Measurements from ENCODE around the gene DDX10. TPM values are rescaled to one million over a fixed set of nuclear protein-coding genes. Genes with fewer than 3 reads are reported as not detected.

The DDX10 gene
- total RNA-seq, 2 donors from 2014 or later, result 8.0 to 28.2 TPM

DNA sequence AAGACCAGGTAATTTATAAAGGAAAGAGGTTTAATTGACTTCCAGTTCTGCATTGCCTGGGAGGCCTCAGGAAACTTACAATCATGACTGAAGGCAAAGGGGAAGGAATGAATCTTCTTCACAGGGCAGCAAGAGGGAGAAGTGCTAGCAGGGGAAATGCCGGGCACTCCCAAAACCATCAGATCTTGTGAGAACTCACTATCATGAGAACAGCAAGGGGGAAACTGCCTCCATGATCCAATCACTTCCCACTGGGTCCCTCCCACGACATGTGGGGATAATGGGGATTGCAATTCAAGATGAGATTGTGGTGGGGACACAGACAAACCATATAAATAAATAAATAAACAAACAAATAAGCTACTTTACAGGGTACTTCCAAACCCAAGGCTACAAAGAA is 42.5 kb upstream of the DDX10 start:
- Histone ChIP-seq H3K36me3 (no peaks in the 10 kb centered on the region), H3K27me3 (replicated peaks; ENCODE audit: insufficient read depth) (no peaks in the 10 kb centered on the region), H3K27ac (no peak overlapping the region), H3K4me1 (ENCODE audit: control insufficient read depth in 1 of 2, low read depth in 2 of 2) (no peaks in the 10 kb centered on the region), H3K9me3 (no peaks in the 10 kb centered on the region), H3K4me3 (no peak overlapping the region)
- no peak for ATAC-seq (ENCODE audit: insufficient number of reproducible peaks, low FRiP score, low read depth)
- DNase-seq (ENCODE audit: low spot score), result no peak
- TF ChIP-seq, protein P1, sequence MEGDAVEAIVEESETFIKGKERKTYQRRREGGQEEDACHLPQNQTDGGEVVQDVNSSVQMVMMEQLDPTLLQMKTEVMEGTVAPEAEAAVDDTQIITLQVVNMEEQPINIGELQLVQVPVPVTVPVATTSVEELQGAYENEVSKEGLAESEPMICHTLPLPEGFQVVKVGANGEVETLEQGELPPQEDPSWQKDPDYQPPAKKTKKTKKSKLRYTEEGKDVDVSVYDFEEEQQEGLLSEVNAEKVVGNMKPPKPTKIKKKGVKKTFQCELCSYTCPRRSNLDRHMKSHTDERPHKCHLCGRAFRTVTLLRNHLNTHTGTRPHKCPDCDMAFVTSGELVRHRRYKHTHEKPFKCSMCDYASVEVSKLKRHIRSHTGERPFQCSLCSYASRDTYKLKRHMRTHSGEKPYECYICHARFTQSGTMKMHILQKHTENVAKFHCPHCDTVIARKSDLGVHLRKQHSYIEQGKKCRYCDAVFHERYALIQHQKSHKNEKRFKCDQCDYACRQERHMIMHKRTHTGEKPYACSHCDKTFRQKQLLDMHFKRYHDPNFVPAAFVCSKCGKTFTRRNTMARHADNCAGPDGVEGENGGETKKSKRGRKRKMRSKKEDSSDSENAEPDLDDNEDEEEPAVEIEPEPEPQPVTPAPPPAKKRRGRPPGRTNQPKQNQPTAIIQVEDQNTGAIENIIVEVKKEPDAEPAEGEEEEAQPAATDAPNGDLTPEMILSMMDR (IDR thresholded peaks at IDR 0.05), result no peak

DNA sequence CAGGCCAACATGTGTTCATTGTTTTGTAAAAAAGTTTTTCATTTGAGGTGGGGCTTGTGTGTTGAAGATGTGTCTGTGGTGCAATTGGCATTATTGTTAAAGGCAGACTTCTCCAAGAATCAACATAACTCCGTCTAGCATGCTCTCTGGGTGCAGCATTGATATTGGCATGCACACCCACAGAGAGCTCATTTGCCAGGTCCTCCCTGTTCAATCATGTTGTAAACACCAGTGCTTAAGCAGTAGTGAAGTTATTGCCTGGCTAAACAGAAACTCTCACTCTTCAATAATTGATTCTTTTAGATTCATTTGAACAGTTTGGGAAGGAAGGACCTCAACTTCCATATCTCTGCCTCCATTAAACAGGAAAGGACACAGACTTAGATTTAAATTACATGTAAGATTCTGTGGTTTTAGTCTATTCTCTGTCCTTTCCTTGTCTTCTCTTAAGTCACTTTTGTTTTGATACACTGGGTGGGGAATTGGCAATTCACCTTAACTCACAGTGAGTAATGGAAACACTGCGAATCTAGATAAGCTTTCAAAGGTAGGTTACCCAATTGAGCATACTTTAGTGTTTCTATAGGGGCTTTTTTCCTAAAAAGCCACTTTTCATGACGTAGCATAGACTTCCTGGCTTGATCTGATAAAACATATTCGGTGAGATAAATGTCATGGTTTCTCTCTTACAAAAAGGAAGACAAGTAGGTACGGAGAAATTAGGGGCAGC is 40.5 kb upstream of the DDX10 start:
- no peaks in the 10 kb centered on the region for H3K27me3 ChIP-seq (replicated peaks; ENCODE audit: insufficient read depth)
- ATAC-seq (ENCODE audit: insufficient number of reproducible peaks, low FRiP score, low read depth) (no peak), DNase-seq (ENCODE audit: low spot score) (no peak)
- H3K27ac ChIP-seq, result no peak overlapping the region
- no peaks in the 10 kb centered on the region for H3K9me3 ChIP-seq
- no peak overlapping the region for H3K4me3 ChIP-seq
- TF ChIP-seq, protein P1 (IDR thresholded peaks at IDR 0.05), result no peak
- no peaks in the 10 kb centered on the region for H3K4me1 ChIP-seq (ENCODE audit: control insufficient read depth in 1 of 2, low read depth in 2 of 2)
- no peaks in the 10 kb centered on the region for H3K36me3 ChIP-seq

DNA sequence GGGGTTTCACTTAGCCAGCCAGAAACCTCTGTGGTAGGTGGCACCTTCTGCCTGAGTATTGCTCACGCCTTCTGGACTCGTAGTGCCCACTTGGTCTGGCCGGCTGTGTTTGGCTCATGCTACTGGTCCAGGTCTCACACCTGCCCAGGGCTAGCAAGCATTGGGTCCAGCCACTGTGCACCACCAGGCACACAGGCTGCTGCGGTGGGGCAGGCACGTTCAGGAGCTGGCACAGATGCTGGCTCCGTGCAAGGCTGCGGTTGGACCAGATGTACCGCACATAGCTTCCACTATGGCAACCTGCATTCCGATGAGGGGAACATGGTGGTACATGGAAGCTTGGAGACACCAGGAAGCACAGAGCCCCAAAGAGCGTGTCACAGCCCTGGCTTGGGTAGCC is 36.5 kb upstream of the DDX10 start:
- Histone ChIP-seq H3K4me1 (ENCODE audit: control insufficient read depth in 1 of 2, low read depth in 2 of 2) (peaks cover 0 to 10% of the 10 kb centered on the region in 2 donors), H3K27ac (no peak overlapping the region), H3K36me3 (no peaks in the 10 kb centered on the region), H3K9me3 (no peaks in the 10 kb centered on the region), H3K4me3 (no peak overlapping the region), H3K27me3 (replicated peaks; ENCODE audit: insufficient read depth) (no peaks in the 10 kb centered on the region)
- TF ChIP-seq, protein P1 (IDR thresholded peaks at IDR 0.05), result no peak
- ATAC-seq (ENCODE audit: insufficient number of reproducible peaks, low FRiP score, low read depth) (no peak), DNase-seq (ENCODE audit: low spot score) (no peak)

DNA sequence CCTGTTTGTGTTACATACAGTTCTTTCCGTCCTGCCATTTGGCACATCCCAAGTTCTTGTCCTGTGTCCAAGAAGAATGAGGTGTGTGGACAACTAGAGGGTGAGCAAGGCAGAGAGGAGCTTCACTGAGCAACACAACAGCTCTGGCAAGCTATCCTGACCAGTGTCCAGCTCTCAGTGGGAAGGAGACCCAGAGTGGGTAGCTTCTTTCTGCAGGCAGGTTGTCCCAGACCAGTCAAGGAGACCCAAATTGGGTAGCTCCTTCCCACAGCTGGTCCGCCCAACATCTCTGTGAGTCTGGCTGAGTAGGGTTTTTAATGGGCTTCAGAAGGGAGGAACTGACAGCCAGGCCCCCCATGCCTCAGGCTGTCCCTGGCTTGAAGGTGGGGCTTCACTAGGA is 36.1 kb upstream of the DDX10 start:
- H3K9me3 ChIP-seq, result no peaks in the 10 kb centered on the region
- H3K27me3 ChIP-seq (replicated peaks; ENCODE audit: insufficient read depth), result no peaks in the 10 kb centered on the region
- TF ChIP-seq, protein P1 (IDR thresholded peaks at IDR 0.05), result no peak
- no peak overlapping the region for H3K27ac ChIP-seq
- H3K4me1 ChIP-seq (ENCODE audit: control insufficient read depth in 1 of 2, low read depth in 2 of 2), result peaks cover 0 to 10% of the 10 kb centered on the region in 2 donors
- H3K36me3 ChIP-seq, result no peaks in the 10 kb centered on the region
- ATAC-seq (ENCODE audit: insufficient number of reproducible peaks, low FRiP score, low read depth) (no peak), DNase-seq (ENCODE audit: low spot score) (no peak)
- no peak overlapping the region for H3K4me3 ChIP-seq

DNA sequence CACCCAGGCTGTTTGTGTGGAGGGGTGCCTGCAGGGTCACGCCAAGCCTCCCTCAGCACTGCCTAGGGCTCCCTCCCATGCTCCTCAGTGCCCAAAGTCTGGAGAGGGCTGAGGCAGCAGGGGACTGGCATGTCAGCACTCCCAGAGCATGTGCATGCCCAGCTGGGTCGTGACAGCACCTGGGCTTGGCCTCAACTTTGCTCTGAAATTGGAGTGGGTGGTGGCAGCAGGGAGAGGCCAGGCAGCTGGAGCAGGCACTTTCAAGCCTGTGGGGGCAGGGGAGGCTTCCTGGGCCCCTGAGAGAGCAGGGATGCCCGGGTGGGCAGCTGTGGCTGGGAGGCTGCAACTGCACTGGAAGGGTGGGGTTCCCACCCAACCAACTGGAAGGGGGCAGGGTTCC is 35.6 kb upstream of the DDX10 start:
- ATAC-seq (ENCODE audit: insufficient number of reproducible peaks, low FRiP score, low read depth) (no peak), DNase-seq (ENCODE audit: low spot score) (no peak)
- Histone ChIP-seq H3K27ac (no peak overlapping the region), H3K27me3 (replicated peaks; ENCODE audit: insufficient read depth) (no peaks in the 10 kb centered on the region), H3K9me3 (no peaks in the 10 kb centered on the region), H3K36me3 (no peaks in the 10 kb centered on the region), H3K4me3 (no peak overlapping the region), H3K4me1 (ENCODE audit: control insufficient read depth in 1 of 2, low read depth in 2 of 2) (peaks cover 0 to 10% of the 10 kb centered on the region in 2 donors)
- TF ChIP-seq, protein P1 (IDR thresholded peaks at IDR 0.05), result no peak
